DMS 273 (cell line): ENCODE measurements around the gene ATP11A.
"Not testable (repeated sequence)": the region's sequence is repeated elsewhere in the genome, so short reads cannot be mapped to it uniquely, and the experiment has no call there.

ENCODE experiments used
- DNase-seq: peaks from one replicate; lab custom pipeline; 2025; ENCODE audit not compliant: unreplicated experiment; lab: John Stamatoyannopoulos, UW

ATP11A gene

DNA sequence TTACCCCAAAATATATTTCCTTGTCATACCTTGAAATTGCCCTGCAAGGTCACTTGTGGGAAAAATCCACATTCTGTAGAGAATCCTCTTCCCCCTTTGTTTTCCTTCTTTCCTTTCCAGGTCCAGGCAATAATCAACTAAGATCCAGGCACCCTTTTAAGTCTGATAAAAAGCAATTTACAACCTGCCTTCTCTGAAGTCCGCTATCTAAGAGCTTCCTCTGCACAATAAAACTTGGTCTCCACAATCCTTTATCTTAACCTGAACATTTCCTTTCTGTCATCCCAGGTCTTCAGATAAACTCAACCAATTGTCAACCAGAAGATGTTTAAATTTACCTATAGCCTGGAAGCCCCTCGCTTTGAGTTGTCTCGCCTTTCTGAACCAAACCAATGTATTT, 19.5 kb downstream of the ATP11A start:
- not testable (repeated sequence) for DNase-seq

DNA sequence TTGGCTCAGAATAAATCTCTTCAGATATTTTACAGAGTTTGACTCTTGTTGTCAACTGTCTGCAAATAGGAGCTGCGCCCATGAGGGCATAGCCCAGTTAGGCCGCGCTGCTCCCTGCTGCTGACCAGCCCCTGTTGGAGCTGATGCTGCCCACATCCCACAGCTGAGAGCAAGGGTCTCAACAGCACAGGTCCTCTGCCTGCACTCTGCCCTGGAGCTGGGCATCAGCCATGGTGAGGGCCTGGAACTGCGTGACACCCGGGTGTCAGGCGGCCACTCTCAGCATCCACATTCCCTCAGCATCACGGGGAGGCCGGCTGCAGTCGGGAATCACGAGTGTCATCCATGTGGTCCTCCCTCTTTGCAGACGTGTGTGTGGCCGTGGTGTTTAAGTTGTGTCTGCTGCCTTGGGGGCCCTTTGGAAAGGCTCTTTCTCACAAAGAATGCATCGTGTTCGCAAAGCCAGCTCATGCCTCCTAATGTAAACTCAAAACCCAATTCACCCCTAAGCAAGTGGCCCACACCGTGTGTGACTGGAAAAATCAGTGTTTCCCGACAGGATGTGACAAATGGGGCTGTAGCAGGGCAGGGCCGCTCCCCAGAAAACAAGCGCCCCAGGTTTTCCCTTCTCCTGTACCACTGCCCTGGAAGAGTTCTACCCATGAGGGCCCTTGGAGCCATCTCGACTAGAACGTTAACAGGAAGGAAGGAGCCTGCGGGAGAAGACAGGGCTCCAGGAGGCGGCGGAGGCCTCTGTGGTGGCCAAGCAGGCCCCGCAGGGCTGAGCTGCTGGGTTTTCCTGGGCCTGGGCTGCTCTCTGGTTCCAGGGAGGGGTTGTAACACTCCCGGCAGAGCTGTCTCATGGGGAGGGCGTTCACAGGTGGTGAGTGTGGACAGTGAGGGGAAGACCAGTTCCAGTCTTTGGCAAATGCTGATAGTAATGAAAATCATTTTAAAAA, 20.3 kb downstream of the ATP11A start:
- DNase-seq: no peak

DNA sequence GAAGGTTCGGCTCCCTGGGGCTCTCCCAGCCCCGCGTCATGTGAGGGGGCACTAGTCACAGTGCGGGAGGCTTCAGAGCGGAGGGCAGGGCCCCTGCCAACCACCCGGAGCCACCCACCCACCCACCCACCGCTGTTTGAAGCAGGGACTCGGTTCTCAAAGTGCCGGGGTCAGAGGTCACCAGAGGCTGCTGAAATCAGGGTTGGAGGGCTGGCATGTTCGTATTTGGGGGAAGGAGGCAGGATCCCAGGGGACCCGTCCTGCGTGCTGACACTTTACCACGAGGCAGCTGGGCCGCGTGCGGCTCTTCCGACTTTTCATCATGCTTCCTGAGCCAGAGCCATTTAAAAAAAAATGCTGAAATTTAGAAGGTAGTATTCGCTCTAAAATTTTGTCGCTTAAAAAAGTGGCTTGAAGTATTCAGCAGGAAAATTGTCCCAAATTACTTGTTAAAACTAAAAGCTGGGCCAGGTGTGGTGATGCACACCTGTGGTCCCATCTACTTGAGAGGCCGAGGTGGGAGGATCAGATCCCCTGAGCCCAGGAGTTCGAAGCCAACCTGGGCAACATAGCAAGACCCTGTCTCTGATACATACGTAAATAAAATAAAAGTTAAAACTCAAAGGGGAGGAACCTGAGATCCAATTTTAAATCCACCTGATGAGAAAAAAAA, 21.2 kb downstream of the ATP11A start:
- no peak for DNase-seq

DNA sequence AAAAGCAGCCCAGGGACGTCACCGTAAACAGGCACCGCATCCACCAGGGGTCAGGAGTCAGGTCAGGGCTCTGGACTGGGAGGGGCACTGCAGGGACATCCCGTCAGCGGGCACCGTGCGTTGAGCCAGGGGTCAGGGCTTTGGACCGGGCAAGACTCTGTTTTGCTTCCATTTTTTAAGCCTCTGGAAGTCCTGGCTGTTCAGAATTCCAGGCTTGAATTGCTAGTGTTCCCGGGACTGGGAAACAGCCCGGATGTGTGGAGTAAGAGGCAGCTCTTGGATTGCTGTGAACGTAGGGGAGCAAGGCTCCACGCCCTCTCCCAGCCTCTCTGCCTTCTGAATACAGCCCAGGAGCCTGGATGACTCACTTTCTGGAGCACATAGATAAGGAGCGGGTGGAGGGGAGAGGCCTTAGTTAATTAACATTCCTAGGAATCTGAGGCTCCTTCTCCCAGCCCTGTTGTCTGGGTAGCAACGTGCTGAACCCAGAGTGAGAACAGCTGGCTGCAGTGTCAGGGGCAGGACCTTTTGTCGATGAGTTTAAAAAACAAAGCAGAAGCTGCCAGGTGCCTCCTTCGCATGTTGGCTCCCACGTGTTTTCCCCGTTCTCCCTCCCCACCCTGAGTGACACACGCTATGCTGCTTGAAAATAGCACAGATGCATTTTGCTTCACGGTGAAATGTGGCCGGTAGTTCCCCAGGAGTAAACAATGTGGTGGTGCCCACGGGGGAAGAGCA, 21.9 kb downstream of the ATP11A start:
- DNase-seq: peak; percentile 83

DNA sequence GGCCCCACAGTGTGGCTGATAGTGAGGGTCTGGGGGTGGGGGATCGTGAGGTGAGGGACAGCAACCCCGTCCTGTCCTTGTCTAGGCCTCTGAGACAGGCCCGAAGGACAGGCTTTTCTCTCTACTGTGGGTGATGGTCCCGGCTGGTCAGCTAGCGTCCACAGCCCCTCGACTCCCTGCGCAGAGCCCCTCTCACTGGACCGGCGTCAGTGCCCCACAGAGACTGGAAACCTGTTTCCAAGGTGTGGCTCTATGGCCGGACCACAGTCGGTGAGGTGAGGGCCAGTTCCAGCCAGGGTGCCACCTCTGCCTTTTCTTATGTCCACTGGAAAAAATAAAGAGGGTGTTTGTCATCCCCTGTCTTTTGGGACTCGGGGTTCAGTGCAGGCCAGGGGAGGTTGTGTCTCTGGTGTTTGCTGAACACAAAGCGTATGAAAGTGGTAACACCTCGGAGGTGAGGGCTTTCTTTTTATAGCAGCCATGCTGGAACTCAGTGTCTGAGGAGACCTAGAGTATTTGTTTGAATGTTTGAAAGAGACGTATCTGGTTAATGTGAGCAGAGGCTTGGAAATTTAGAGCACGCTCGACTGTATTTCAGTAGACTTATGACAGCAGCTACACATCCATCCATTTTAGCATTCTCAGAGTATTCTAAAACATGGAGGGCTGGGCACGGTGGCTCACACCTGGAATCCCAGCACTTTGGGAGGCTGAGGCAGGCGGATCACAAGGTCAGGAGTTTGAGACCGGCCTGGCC, 22.8 kb downstream of the ATP11A start:
- DNase-seq: no peak

DNA sequence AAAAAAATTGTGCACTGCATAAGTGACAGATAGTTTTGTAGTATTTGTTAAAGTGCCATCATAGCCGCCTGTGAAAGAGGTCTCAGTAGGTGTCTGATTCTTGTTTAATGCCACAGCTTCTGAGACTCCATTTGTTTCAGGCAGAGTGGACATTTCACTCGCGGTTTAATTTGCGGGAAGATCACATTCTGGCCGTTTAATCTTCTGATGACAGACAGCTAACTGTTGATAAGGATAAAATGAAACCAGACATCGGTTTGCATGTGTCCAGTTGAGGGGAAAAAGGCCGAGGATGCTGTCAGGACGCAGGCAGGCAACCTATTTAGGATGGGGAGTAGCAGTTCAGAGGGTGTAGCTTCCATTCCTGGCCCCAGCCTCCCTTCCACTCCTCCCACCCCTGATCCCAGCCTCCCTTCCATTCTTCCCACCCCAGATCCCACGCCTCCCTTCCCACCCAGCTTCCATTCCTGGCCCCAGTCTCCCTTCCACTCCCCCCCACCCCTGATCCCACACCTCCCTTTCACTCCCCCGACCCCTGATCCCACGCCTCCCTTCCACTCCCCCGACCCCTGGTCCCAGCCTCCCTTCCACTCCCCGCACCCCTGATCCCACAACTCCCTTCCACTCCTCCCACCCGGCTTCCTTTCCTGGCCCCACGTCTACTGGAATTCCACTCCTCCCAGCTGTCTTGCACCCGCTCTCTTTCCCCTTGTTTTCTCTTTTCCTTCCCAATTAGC, 23.8 kb downstream of the ATP11A start:
- DNase-seq: no peak

GRCh38 chr13:112714376-112715174, 24.7 kb downstream of the ATP11A start:
- DNase-seq: no peak

GRCh38 chr13:112715210-112715609, 25.4 kb downstream of the ATP11A start:
- DNase-seq: no peak

- no peak for DNase-seq
These were observed 26.1 kb downstream of the ATP11A start for GRCh38 chr13:112715715-112716460.

DNA sequence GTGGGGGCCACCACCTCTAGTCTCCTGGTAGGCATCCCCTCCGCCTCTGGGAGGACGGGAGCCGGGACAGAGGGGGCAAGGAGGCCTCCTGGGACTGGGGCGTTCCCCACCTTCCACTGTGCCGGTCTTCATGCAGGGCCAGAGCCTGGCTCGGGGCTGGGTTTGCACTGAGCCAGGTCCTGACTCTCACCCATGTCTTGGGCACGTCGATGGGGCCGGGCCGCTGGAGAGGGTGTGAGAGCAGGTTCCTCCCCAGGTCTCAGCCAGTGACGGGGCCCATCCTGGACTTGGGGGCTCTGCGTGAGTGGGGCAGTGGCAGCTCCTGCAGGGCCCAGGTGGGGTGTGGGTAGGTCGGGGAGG, 26.6 kb downstream of the ATP11A start:
- no peak for DNase-seq

DNA sequence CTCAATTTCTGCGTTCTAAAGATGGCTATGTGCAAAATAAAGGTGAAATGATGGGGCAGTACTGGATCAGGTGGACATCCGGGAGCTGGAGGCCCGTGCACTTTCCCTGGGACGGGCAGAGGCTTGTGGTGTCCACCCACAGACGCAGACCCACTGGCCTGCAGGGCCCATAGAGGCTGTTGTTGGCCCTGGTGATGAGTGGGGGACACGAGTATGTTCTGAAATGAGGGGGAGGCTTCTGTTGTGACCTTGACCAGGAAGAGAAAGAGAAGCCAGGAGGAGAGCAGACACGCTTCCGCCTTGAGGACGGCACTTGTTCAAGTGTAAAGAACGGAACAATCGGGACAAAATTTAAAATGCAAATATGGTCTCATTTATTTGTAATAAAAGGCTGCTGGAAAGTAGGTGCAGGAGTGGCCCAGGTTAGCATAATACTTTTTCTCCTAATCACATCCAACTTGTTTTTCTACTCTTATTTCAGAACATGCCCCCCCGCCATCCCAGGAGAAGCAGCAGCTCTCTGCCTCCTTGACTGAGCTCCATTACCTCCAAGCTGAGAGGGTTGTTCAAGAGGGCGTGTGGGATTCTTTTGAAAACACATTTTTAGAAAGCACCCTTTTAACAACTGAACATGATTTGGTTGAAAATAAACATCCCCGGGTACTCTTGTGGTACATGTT, 27.1 kb downstream of the ATP11A start:
- no peak for DNase-seq

DNA sequence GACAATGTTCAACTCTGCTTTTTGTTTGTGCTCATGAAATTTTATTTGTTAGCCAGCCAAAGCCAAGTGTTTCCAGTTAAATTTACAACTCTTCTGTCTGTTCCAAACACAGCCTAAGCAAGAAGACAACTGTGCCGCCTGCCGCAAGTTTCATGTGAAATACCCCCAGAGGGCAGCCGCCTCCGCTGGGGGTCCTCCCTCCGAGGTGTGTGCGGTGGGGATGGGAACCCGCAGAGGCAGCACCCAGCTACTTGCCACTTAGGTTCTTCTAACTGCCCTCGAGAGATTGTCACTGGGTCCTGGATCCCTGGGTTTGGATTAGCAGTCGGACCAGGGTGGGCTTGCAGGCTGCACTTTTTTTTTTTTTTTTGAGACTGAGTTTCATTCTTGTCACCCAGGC, 28.5 kb downstream of the ATP11A start:
- no peak for DNase-seq

DNA sequence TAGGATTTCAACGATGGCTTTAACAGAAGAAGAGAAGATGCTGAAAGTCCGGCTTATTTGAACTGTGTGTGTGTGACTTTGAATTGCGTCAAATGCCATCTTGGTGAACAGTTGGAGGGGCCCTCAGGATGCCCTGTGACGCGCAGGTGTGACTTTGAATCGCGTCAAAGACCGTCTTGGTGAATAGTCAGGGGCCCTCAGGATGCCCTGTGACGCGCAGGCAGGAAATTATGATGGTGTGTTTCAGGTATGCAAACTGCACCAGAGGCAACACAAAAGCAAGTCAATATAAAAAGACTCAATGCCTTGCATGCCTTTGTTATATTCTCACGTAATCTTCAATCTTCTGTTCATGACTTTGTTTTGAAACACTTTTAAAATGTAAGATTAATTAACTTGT, 29.2 kb downstream of the ATP11A start:
- DNase-seq: no peak

- DNase-seq: no peak
These were observed 29.7 kb downstream of the ATP11A start for GRCh38 chr13:112719556-112719955.

- no peak for DNase-seq
These were observed 30.4 kb downstream of the ATP11A start for GRCh38 chr13:112720251-112720650.

- DNase-seq: no peak
These were observed 31.0 kb downstream of the ATP11A start for GRCh38 chr13:112720814-112721197.

DNA sequence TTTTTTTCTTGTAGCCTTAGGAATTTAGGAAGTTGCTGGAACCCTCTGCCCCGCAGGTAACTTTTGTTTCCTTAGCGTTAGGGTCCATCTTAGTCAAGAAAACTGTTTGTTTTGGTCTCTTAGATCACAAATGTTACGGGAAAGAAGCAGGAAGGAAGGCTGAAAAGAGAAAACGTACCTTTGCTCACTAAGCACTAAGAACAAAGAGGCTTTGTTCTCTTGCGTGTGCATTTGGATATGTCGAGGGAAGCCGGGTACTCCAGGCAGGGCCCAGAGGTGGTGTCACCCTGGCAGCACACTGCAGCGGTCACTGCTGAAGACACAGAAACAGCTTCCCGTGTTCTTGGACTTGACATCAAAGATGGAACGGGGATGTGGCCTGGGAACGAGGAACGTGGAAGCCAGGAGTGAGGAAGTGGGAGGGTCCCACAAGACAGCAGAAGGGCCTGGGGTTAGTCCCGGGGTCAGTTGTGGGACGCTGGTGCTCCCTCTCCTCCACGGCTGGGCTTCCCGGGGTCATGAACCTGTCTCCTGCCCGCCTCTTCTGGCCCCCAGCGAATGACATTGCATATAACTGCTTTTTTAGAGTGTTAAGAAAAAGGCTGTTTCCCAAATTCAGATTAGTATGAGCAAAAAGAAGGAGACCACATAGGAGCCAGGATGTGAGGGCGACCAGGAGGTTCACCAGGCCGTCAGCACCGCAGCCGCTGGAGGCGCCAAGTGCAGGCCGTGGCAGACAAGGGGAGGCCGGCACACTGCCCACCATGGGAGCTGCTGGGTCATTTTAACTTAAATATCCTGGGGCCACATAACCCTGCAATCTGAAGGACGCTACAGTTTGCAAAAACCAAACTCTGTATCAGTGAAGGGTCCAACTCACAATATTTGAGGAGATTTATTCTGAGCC, 31.6 kb downstream of the ATP11A start:
- DNase-seq: no peak
